ENCODE measurements around the gene AGPAT1.
"Not testable (repeated sequence)": the region's sequence is repeated elsewhere in the genome, so short reads cannot be mapped to it uniquely, and the experiment has no call there.

The AGPAT1 gene

GRCh38 chr6:32198866-32199265 lies 23.0 kb upstream of the AGPAT1 start:
- no peak for DNase-seq (ENCODE audit: low read depth in 2 of 2)

DNA sequence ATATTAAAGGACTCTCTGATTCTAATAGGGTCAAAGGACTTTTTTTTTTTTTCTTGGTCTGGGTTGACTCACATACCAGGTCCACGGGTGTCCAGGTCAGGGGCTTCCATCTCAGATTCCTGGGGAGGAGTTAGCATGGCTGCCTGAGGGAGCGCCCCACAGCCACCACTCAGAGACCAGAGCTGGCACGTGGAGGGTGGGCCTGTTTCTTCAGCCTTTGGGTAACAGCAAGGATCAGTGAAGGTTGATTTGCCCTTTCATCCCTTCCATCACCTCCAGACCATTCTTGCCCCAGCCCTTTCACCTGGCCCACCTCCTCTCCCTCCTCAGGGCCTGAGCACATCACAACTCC lies 22.4 kb upstream of the AGPAT1 start:
- DNase-seq (ENCODE audit: low read depth in 2 of 2): no peak

- DNase-seq (ENCODE audit: low read depth in 2 of 2): no peak
These were observed 21.1 kb upstream of the AGPAT1 start for GRCh38 chr6:32196682-32197616.

DNA sequence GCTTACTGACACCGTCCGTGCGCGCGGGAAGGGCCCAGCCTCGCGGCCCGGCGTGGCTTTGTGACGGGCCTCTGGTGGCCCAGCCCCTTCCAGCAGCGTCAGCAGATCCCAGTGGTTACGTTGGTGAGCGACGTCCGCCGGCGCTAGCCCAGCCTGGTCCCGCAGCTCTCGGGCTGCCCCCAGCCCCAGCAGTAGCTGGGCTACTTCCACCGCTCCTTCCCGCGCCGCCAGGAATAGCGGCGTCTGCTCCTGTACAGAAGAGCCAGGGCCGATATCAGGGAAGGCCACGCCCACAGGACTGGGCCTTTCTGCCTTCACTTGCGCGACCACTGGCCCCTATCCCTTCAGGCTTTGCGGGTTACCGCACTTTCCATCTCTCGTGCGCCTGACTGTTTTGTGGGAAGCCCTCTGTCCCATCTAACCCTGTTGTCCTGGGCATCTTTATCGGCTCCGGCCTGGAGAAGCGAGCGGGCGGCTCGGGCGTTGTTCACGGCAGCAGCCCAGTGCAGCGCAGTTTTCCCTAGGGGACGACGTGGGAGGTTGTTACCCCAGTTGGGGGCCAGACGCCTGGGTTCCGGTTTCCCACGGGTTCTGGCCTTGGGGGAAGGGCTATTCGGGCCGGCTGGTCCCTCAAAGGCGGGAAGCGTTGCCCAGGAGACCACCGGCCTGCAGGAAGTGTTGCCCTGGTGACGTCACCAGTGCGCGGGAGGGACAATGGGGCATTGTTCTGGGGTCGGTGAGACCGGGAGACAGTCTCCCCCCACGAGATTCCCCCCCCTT lies 20.2 kb upstream of the AGPAT1 start:
- peak; percentile 57 to 60 for DNase-seq (ENCODE audit: low read depth in 2 of 2)

- peak; percentile 100 for DNase-seq (ENCODE audit: low read depth in 2 of 2)
These were observed 19.7 kb upstream of the AGPAT1 start for GRCh38 chr6:32195652-32195901.

DNA sequence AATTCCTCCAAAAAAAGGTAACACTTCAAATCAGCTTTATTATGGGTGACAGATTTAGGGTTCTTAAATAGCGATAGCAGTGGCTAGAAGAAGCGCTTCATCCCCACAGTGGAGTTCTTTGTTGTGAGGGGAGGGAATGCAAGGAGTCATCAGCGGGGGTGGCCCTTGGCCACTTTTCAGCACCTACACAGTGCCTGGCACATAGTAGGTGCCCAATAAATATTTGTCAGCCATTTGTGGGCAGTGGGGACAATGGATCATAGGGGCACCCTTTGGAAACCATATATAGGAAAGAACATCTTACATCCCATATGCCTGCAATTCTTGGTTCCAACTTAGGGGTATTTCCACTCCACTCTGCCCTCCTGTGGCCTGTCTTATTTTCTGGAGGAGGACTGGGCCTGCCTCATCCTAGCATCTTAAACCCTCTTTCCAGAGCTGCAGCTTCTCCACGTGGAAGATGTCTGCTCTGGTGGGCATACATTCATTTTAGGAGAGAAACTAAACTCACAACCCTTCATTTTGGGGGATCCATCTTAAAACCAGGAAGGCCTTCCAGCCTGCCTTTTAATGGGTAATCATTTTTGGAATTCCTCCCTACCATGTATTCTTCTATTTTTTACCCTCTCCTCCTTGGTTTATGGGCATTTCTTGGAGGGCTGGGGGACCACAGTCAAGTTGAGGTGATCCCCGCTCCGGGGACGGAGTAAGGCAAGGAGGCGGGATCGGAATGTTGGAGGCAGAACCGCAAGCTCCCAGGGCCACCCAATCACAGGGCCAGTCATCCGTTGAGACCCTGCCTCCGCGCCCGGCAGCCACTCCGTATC lies 19.2 kb upstream of the AGPAT1 start:
- no peak for DNase-seq (ENCODE audit: low read depth in 2 of 2)

DNA sequence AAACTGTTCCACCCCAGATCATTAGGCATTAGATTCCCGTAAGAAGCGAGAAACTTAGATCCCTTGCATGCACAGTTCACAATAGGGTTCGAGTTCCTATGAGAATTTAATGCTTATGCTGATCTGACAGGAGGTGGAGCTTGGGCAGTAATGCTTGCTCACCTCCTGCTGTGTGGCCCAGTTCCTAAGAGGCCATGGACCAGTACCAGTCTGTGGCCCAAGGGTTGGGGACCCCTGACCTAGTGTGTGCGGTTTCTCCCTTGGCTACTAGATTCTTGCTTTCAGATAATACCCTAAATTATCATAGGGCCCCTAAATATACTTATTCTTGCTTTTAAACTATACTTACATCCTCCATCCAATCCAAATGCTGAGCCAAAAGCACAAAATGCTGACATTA lies 18.5 kb upstream of the AGPAT1 start:
- DNase-seq (ENCODE audit: low read depth in 2 of 2): no peak

DNA sequence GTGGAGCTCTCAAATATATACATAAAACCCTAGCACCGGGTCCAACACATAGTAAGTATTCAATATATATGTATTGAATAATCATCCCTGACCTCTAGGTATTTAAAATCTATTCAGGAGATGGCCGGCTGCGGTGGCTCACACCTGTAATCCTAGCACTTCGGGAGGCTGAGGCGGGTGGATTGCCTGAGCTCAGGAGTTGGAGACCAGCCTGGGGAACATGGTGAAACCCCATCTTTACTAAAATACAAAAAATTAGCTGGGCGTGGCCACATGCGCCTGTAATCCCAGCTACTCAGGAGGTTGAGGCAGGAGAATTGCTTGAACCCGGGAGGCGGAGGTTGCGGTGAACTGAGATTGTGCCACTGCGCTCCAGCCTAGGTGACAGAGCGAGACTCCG lies 17.2 kb upstream of the AGPAT1 start:
- DNase-seq (ENCODE audit: low read depth in 2 of 2): not testable (repeated sequence)

DNA sequence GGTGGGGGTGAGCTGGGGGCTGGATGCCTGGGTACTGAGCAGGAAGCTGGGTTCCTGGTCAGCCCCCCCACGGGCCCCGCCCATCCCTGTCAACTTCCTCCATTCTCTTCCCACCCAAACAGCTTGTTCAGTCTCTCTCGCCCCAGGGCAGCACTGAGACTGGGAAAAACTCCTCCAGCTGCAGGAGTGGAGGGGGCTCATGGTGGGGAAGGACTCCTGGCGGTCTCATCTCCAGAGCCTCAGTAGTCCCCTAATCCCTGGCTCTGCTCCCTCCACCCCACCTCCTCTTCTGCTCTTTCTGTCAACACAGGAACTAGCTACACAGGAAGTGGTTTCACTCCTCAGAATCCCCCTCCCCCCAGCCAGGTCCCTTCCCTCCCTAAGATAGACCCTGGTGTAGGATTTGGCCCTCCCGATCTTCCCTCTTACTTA lies 16.7 kb upstream of the AGPAT1 start, which contains the start of gene GPSM3:
Gene GPSM3, minus strand, starts transcription at position 36 of the 432 bp plus-strand sequence. CDS start 130 bp downstream, outside the sequence.
- DNase-seq (ENCODE audit: low read depth in 2 of 2): peak in 1 of 2 donors; percentile 48

DNA sequence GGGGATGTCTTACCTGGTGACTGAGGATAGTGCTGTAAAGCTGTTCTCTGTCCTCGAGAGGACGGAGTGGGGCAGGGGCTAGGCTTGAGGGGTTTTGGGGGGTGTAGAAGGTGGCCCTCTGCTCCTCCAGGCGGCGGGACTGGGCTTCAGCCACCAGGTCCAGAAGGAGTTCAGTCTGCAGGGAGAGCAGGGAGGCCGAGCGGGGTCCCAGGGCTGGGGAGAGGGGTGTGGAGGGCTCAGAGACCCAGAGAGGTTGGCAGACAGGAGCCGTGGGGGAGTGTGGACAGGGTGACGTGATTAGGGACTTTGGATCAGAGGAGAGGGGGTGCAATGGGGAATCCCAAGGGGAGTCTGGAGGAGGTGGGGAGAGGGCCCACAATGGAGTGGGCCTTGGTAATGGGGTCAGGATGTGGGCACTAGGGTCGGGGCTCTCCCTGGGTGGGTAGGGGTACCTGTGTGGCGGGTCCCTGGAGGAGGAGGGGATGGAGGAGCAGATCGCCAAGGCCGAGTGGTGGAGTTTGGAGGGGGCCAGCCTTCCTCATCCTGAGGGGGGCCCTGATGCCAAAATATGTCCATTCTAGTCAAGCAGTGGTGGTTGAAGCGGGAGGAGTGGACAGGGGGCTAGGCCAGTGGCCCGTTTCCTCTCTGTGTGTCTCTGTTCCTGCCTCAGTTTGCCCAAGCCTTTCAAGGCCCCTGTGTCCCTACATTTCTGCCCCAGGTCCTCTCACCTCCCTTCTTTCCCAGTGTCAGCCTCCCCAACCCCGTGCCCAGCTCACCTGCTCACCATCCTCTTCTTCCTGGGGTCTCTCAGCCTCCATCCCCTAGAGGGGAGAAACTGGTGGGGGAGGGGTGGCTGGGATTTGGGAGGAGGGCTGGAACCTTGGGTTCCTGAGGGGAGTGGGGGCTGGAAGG lies 16.1 kb upstream of the AGPAT1 start:
- DNase-seq (ENCODE audit: low read depth in 2 of 2): no peak

DNA sequence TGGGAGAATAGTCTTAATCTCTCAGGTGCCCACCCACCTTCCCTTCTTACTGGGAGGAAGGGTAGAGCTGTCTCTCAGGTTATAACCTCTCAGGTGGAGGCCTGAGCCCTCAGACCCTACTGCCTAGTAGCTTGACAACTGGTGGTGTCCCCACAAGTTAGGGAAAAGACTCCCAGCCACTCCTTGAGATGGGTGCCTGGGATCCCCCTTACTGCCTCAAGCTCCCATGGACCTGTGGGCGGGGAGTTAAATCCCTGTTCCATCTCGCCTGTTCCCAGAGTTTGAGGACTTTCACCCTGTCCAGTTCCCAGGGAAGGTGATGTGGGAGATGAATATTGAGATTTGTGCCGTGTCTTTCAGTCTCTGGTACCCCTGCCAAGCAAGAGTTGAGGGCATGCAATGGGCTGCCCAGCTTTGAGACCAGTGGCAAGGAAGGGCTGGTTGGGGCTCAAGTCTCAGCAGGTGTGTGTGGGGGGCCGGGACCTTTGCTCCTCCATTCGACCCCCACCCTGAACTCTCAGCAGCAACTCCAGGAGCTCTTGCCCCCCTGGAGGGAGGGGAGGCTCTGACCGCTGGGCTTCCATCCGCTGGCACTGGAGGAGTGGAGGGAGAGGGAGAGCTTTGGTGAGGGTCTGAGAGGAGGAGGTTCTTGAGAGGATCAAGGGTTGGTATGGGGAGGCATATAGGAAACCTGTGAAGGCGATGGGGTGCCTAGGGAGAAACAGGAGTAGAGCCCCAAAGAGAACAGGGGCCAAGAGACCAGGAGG lies 15.2 kb upstream of the AGPAT1 start:
- no peak for DNase-seq (ENCODE audit: low read depth in 2 of 2)

DNA sequence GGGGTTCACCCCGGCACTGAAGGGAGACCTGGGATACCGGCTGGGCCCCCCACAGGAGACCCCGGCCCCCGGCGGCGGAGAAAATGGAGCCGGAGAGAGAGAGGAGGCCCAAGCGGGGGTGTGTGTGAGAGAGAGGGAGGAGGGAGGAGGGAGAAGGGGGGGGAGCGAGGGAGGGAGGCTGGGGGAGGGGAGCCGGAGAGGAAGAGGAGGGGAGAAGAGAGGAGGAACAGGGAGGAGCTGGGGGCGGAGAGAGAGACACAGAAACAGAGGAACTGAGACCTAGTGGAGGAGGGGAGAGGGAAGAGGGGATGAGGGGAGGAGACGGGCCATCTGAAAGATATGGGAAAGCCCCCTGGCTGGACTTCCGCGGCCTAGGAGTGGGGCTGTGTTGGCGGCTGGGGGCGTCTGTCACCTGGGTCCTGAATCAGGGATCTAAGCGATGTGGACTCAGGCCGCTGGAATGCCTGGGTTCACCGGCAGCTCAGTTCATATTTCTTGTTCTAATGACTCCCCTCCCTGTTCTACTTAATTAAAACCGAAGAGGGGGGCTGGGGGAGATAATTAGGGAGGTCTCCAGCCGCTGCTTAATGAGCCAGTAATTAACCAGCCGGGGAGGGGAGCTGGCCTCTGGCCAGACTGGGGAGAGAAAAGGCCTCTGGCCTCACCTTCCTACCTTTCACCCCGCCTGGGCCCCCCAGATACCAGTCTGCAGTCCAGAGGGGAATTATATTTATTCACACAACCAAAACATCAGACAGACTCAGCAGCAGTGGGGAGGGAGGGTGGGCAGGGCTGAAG lies 14.4 kb upstream of the AGPAT1 start, which contains the start of gene PBX2:
Gene PBX2, minus strand, starts transcription at position 149 of the 798 bp plus-strand sequence. CDS start 287 bp downstream, outside the sequence.
- DNase-seq (ENCODE audit: low read depth in 2 of 2): peak; percentile 68 to 86

GRCh38 chr6:32189742-32190053 lies 13.8 kb upstream of the AGPAT1 start:
- DNase-seq (ENCODE audit: low read depth in 2 of 2): no peak

- no peak for DNase-seq (ENCODE audit: low read depth in 2 of 2)
These were observed 13.3 kb upstream of the AGPAT1 start for GRCh38 chr6:32189069-32189741.

DNA sequence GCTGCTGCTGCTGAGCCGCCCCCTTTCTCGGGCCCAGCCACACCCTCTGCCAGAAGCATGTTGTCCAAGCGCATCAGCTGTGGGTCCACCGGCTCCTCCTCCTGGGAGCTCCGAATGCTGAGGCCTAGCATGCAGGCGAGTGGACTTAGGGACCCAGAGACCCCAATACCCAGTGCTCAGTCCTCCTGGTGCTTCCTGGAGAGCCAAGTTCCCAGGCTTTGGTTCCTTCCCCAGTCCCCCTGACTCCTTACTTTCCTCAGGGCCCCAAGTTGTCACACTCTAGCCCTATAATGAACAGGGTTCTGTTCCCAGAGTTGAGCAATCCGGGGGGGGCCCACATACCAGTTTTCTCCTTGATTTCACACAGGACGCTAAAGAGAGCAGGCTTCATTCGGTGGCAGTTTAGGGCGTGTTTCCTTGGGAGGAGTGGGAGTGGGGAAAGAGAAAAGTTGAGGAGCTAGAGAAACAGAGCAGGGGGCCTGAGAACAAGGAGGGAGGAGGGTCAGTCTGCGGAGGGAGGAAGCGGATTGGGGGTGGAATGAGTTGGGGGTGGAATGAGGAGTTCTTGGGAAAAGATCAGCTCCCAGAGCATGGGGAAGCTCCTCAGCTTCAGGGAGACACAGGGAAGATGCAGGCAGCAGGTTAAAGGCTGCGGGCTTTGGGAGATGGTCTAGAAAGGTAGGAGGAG lies 12.6 kb upstream of the AGPAT1 start:
- DNase-seq (ENCODE audit: low read depth in 2 of 2): no peak

DNA sequence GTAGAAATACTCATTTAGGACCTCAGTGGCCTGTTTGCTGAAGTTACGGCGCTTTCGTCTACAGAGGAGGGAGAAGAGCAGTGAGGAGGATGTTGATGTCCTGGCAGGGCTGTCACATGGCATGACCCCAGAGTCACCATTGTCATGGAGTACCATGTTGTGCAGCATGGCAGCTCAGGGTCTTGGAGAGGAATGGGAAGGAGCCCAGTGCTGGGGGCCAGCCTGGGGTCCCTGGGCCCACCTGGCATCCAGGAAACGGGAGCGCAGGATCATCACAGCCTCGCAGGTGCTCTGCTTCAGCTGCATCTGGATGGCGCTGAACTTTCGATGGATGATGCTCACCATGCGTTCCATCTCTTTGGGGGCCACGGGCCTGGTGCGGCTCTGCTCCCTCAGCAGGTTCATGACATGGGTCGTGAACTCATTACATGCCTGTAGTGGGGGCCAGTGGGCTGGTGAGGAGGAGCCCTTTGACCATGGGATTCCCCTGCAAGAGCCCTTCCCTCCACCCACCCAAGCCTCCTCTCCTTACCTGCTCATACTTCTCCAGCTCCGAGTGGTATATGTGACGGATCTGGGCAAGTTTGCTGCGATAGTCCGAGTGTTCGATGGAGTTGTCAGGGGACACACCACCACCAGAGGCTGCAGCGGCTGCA lies 12.0 kb upstream of the AGPAT1 start:
- DNase-seq (ENCODE audit: low read depth in 2 of 2): not testable (repeated sequence)

GRCh38 chr6:32187009-32187709 lies 11.3 kb upstream of the AGPAT1 start:
- DNase-seq (ENCODE audit: low read depth in 2 of 2): no peak

All from stimulated activated CD4-positive, alpha-beta T cell treated with anti-CD3 and anti-CD28 coated beads, Interleukin-4, amount 100 ng/mL, for 48 hours (primary cell).